HG02840 (cell line): Measurements from ENCODE around the gene UBE2S.
"Not testable (repeated sequence)": the region's sequence is repeated elsewhere in the genome, so short reads cannot be mapped to it uniquely, and the experiment has no call there.

Source experiments
- ATAC-seq: cut with Tn5 transposase; IDR thresholded peaks from one replicate; pipeline ENCODE4 v1.9.1; 2021; ENCODE audit warnings: mild to moderate bottlenecking, moderate library complexity, moderate number of reproducible peaks; ENCODE audit not compliant: unreplicated experiment, low FRiP score

The UBE2S gene

GRCh38 chr19:55441319-55441691 is 33.7 kb upstream of the UBE2S start:
- no peak for ATAC-seq

GRCh38 chr19:55440411-55441105 is 33.0 kb upstream of the UBE2S start:
- no peak for ATAC-seq

GRCh38 chr19:55439052-55439451 is 31.5 kb upstream of the UBE2S start:
- ATAC-seq = no peak

- ATAC-seq = no peak
Observed at GRCh38 chr19:55437410-55437809, 29.8 kb upstream of the UBE2S start.

GRCh38 chr19:55436847-55437246 is 29.3 kb upstream of the UBE2S start:
- no peak for ATAC-seq

GRCh38 chr19:55435020-55435419 is 27.4 kb upstream of the UBE2S start:
- ATAC-seq = no peak

- ATAC-seq = no peak
Observed at GRCh38 chr19:55434356-55434919, 26.9 kb upstream of the UBE2S start.

GRCh38 chr19:55433292-55433691 is 25.7 kb upstream of the UBE2S start:
- no peak for ATAC-seq

GRCh38 chr19:55432241-55432959 is 24.8 kb upstream of the UBE2S start:
- no peak for ATAC-seq

GRCh38 chr19:55431183-55431582 is 23.6 kb upstream of the UBE2S start:
- no peak for ATAC-seq

- no peak for ATAC-seq
Observed at GRCh38 chr19:55426042-55426441, 18.5 kb upstream of the UBE2S start.

GRCh38 chr19:55424518-55424917 is 16.9 kb upstream of the UBE2S start:
- ATAC-seq = no peak

- ATAC-seq = no peak
Observed at GRCh38 chr19:55423225-55424005, 15.8 kb upstream of the UBE2S start.

- ATAC-seq = not testable (repeated sequence)
Observed at GRCh38 chr19:55421281-55421680, 13.7 kb upstream of the UBE2S start.

- ATAC-seq = no peak
Observed at GRCh38 chr19:55419624-55420236, 12.1 kb upstream of the UBE2S start.

GRCh38 chr19:55419103-55419502 is 11.5 kb upstream of the UBE2S start:
- ATAC-seq = no peak

- no peak for ATAC-seq
Observed at GRCh38 chr19:55418185-55418584, 10.6 kb upstream of the UBE2S start.

GRCh38 chr19:55410168-55410567 is 2.6 kb upstream of the UBE2S start:
- ATAC-seq = no peak

GRCh38 chr19:55409179-55409578 is 1.6 kb upstream of the UBE2S start:
- ATAC-seq = not testable (repeated sequence)

- ATAC-seq = no peak
Observed at GRCh38 chr19:55408533-55408872, 915 bp upstream of the UBE2S start.
